Head of caudate nucleus (tissue), 42 donors: Measurements from ENCODE around the gene ROMO1.

ENCODE experiments used
- DNase-seq, 42 donors: peaks; one replicate each; pipeline versions ENCODE4 v3.0.0 to v3.0.0-alpha.2; 2020 to 2021; ENCODE audit warnings: mixed read lengths in 7 of 42
- intact Hi-C: fragments of 100-400 bp; cut with DNase I; formaldehyde crosslinking; loops from one replicate; pipeline ENCODE4 v1.15.0; 2022

ROMO1 gene

DNA sequence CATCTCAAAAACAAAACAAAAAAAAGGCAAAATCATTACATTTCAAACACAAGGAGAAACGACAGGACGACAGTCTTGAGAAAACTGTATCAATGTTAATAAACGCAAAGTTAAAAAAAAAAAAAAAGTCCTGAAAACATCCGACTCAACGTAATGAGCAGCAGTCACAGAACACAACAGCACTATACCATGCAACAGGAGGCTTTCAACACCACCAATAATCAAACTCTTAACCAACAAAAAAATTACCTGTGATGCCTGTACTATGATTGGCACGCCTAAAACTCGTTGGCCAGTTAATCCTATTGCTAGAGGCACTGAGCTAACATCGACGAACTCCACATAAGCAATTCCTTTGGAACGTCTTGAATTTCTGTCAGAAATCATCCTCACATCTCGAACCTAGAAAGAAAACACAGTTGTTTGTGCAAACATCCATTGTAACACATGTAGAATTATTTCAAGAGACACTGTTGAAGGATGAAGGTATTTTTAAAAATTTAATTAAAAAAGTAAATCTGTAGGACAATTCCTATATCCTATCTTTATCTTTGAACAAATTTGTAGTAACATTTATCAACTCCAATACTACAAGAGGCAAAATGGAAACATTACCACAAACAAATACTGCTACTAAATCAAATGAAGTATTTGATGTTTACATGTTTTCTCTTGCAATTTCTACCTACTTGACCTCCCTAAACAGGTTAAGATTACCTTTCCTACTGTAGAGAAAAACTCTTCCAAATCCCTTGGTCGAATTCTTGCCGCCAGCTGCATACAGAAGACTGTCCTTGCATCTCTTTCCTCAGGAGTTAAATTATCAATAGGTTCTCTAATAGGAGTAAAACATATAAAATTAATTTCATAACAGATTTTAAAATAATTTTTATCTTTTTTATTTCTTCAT, 25.4 kb downstream of the ROMO1 start:
- DNase-seq = no peak
- intact Hi-C loops = no loop called here

DNA sequence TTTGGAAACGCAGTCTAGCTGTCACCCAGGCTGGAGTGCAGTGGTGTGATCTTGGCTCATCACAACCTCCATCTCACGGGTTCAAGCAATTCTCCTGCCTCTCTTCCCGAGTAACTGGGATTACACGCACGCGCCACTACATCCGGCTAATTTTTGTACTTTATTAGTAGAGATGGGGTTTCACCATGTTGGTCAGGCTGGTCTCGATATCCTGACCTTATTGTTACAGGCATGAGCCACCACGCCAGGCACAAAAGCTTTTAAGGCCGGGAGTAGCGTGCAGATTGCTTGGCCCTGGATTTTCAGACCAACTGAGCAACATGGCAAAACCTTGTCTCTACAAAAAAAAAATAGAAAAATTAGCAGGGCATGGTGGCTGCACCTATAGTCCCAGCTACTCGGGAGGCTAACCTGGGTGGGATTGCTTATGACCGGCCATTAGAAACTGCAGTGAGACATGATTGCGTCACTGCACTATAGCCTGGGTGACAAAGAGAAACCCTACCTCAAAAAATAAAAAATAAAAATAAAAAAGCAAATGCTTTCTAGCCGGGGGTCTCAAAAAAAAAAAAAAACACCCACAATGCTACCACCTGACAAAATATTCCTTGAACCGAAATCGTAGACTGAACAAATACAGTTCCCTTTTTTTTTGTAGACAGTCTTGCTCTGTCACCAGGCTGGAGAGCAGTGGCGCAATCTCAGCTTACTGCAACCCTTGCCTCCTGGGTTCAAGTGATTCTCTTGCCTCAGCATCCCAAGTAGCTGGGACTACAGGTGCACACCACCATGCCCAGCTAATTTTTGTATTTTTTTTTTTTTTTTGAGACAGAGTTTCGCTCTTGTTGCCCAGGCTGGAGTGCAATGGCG, 27.9 kb downstream of the ROMO1 start:
- intact Hi-C loops = no loop called here

GRCh38 chr20:35729283-35729807, 30.1 kb downstream of the ROMO1 start:
- intact Hi-C loops = no loop called here
- no peak for DNase-seq

More for the DNA sequence above, 27.9 kb downstream of the ROMO1 start:
- DNase-seq = no peak

DNA sequence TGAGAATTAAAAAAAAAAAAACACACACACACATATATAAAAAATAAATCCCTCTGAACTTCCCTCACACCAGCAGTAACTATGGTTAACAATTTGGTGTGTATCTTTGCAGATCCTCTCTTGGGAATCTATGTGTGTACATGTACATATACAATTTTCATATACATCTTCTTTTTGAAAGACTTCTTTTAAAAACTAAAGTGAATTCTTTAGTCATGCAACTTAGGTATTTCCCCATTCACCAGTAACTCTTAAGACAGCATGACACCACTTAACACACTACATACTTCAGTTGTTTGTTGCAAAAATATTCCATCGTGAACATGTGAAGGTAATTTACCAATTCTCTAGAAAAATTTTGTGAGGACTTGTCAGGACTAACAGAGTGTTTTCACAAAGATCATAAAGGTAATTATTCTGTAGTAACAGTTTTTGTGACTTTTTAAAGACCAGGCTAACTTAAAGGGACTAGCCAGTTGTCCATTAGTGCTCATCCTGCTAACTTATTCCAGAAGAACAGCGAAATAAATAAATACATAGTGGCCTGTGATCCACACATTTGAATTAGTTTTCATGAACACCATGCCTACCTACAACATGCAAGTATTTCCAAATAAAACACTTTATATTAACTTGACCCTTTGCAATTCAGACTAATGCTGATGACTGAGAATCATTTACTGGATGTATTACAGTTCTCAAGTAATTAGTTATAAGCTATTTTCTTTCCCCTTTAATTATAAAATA, 30.8 kb downstream of the ROMO1 start:
- no peak for DNase-seq
- intact Hi-C loops = loop anchor here (10.0 kb wide), 1 partner anchor 155 kb away; no protein-coding TSS in a partner anchor

DNA sequence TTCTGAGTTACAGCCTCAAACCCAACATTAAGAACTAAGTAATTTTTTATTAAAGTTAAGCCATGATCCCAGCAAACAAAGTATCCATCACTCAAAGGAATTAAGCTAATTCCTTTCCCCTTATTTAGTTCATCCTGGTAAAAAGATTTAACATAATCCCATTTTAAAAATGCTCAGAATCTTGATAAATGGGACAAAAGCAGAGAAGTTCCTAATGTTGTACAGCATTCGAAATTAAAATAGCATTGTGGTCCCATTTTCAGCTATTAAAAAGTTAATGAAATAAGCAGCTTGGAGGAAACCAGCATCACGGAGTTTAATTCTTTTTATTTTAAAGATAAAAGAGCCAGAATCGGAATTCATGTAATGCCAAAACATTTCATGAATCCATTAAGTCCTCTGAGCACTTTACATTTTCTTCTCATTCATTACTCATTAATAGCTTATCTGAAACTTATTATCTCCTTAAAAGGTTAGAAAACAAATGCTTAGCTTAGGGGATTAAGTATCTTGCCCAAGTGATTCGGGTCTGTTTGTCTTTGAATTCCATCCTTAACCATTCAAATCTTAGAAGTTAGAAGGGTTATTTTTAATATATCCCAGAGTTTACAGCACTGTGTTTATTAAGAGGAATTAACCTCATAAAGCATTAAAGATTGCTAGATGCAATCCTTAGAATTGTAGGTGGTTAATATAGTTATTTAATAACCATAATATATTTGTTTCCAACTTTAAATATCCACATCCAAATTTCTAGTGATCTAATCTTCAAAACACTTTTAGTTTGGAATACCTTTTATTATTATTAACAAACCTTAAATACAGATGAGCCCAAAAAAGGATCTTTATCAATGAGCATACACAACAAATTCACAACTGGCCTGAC, 31.6 kb downstream of the ROMO1 start:
- no peak for DNase-seq
- intact Hi-C loops = loop anchor here (10.0 kb wide), 1 partner anchor 154 kb away; no protein-coding TSS in a partner anchor

DNA sequence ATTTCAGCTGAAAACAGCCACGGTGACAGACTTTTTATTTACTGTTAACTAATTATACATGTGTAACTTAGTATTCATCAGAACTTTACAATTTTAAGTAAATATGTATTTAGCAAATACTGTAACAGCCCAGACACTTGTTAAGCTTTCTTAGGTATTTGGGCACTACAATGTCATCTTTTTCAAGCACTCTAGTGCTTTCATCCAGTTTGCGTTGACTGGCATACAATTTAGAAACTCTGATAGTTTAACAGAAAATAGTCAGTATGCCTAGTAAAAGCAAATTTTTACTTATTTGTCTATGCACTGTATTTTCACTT, 32.2 kb downstream of the ROMO1 start:
- intact Hi-C loops = loop anchor here (10.0 kb wide), 1 partner anchor 153 kb away; no protein-coding TSS in a partner anchor
- DNase-seq = no peak

- DNase-seq = no peak
- intact Hi-C loops = loop anchor here (10.0 kb wide), 1 partner anchor 153 kb away; no protein-coding TSS in a partner anchor
Observed at GRCh38 chr20:35731862-35732643, 32.8 kb downstream of the ROMO1 start.

DNA sequence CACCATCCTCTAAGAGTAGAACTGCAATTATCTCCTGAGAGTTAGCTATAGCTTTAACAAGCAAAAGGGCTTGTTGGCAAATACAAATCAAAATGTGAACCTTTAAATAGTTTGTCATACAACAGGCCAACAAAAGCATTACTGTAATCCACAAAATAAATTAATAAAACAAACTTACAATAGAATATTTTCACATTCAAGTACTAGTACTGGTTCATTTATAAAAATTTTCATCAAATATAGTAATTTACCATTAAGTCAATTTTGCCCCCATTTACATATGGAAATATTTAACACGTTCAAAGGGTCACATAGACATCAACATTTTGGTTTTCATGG, 33.4 kb downstream of the ROMO1 start:
- no peak for DNase-seq
- intact Hi-C loops = loop anchor here (10.0 kb wide), 1 partner anchor 152 kb away; no protein-coding TSS in a partner anchor

DNA sequence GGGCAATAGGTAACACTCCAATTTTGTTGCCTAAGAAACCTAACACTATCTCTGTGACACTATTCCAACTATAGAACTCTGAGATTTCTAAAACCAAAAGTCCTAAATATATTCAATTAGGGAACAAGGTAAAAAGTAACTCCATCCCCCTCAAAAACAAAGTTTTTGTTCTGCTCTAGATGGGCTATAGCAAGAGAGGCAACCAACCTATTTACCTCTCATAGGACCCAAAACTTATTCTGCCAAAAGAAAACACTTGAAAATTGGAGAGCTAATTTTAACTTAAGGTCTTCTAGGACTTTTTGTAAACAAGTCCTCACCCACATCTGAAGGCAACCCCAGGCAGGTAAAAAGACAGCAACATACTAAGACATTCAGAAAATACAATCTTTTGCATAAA, 35.2 kb downstream of the ROMO1 start:
- no peak for DNase-seq
- intact Hi-C loops = loop anchor here (10.0 kb wide), 1 partner anchor 150 kb away; no protein-coding TSS in a partner anchor

- no peak for DNase-seq
- intact Hi-C loops = loop anchor here (5.0 to 10.0 kb wide), 2 partner anchors 37 to 150 kb away; partner anchors contain the start of gene PHF20
Observed at GRCh38 chr20:35734777-35735649, 35.8 kb downstream of the ROMO1 start.

GRCh38 chr20:35735826-35736470, 36.7 kb downstream of the ROMO1 start:
- intact Hi-C loops = loop anchor here (5.0 to 10.0 kb wide), 2 partner anchors 36 to 149 kb away; partner anchors contain the start of gene PHF20
- no peak for DNase-seq

DNA sequence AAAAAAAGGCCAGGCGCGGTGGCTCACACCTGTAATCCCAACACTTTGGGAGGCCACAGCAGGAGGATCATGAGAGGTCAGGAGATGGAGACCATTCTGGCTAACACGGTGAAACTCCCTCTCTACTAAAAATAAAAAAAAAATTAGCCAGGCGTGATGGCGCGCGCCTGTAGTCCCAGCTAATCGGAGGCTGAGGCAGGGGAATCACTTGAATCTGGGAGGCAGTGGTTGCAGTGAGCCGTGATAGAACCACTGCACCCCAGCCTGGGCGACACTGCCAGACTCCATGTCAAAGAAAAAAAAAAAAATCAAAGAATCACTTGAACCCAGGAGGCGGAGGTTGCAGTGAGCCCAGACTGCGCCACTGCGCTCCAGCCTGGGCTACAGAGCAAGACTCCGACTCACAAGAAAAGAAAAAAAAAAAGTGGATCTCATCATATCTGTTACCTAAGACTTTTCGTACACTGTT, 38.7 kb downstream of the ROMO1 start:
- no peak for DNase-seq
- intact Hi-C loops = loop anchor here (5.0 to 10.0 kb wide), 2 partner anchors 34 to 147 kb away; partner anchors contain the start of gene PHF20

DNA sequence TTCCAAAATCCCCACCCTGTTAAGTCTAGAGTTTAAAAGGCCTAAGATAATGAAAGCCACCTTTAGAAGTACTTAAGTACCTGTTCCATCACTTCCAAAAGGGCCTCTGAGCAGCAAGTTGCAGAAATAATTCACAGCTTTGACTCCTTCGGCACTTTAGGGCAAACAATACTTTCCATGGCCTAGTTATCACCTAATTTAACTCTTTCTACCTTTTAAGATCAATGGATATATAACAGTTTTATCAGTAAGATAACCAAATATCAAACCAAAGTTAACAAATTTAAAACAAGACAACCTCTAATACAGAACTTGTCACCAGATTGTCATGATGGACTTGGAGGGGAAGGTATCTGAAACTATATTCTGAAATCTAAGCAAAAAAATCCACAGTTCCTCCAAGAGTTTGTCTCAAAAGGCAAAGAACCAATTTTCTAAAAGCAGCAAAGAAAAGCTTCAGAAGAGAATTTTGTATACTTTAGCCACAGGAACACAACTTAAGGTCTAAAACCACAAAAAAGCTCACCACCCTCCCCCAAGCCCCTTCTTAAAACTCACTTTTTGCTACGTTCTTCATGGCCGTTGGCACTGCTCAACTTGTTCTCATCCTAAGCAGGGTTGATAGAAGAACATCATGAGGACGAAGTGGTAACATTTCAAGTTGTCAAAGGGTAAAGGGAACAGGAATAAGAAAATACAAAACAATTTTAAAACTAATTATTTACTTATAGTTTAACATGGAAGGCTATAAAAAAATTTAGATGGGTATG, 39.4 kb downstream of the ROMO1 start:
- intact Hi-C loops = loop anchor here (5.0 to 10.0 kb wide), 2 partner anchors 34 to 146 kb away; partner anchors contain the start of gene PHF20
- no peak for DNase-seq
